Stimulated activated CD4-positive, alpha-beta T cell treated with anti-CD3 and anti-CD28 coated beads, Interleukin-15, amount 100 ng/mL, for 1 hour (primary cell): Measurements from ENCODE around the gene BRINP3.

ENCODE experiments used
- DNase-seq, 2 donors: peaks; one replicate each; pipeline ENCODE4 v3.0.0-alpha.2; 2020; ENCODE audit warnings: low read depth in 1 of 2, low spot score in 1 of 2

The BRINP3 gene

GRCh38 chr1:190327271-190327670, 150.4 kb downstream of the BRINP3 start:
- DNase-seq: no peak

- no peak for DNase-seq
These were observed 154.1 kb downstream of the BRINP3 start for GRCh38 chr1:190323530-190323929.

GRCh38 chr1:190322274-190322673, 155.4 kb downstream of the BRINP3 start:
- DNase-seq: no peak

GRCh38 chr1:190320952-190321351, 156.7 kb downstream of the BRINP3 start:
- DNase-seq: no peak

GRCh38 chr1:190312763-190313162, 164.9 kb downstream of the BRINP3 start:
- DNase-seq: no peak

GRCh38 chr1:190303501-190303900, 174.2 kb downstream of the BRINP3 start:
- DNase-seq: no peak

GRCh38 chr1:190296453-190296852, 181.2 kb downstream of the BRINP3 start:
- DNase-seq: no peak

- no peak for DNase-seq
These were observed 187.8 kb downstream of the BRINP3 start for GRCh38 chr1:190289897-190290296.

- no peak for DNase-seq
These were observed 191.6 kb downstream of the BRINP3 start for GRCh38 chr1:190286111-190286510.

GRCh38 chr1:190277107-190277506, 200.6 kb downstream of the BRINP3 start:
- no peak for DNase-seq

GRCh38 chr1:190274721-190275120, 202.9 kb downstream of the BRINP3 start:
- DNase-seq: no peak

GRCh38 chr1:190273161-190273560, 204.5 kb downstream of the BRINP3 start:
- DNase-seq: no peak

- no peak for DNase-seq
These were observed 215.1 kb downstream of the BRINP3 start for GRCh38 chr1:190262538-190262937.

- no peak for DNase-seq
These were observed 218.2 kb downstream of the BRINP3 start for GRCh38 chr1:190259424-190259823.

GRCh38 chr1:190258003-190258402, 219.7 kb downstream of the BRINP3 start:
- DNase-seq: no peak

- no peak for DNase-seq
These were observed 225.6 kb downstream of the BRINP3 start for GRCh38 chr1:190252046-190252445.

GRCh38 chr1:190250368-190250767, 227.3 kb downstream of the BRINP3 start:
- no peak for DNase-seq

GRCh38 chr1:190244406-190244805, 233.3 kb downstream of the BRINP3 start:
- no peak for DNase-seq

GRCh38 chr1:190243056-190243455, 234.6 kb downstream of the BRINP3 start:
- no peak for DNase-seq

- no peak for DNase-seq
These were observed 251.7 kb downstream of the BRINP3 start for GRCh38 chr1:190226006-190226405.

- no peak for DNase-seq
These were observed 265.2 kb downstream of the BRINP3 start for GRCh38 chr1:190212450-190212849.

- DNase-seq: no peak
These were observed 269.9 kb downstream of the BRINP3 start for GRCh38 chr1:190207733-190208132.

- no peak for DNase-seq
These were observed 272.0 kb downstream of the BRINP3 start for GRCh38 chr1:190205713-190206112.

GRCh38 chr1:190196020-190196419, 281.6 kb downstream of the BRINP3 start:
- DNase-seq: no peak
